GM12878 (cell line): ENCODE measurements around the gene ST7. TPM values are rescaled to one million over a fixed set of nuclear protein-coding genes. Genes with fewer than 3 reads are reported as not detected.

Experiments used
- CHD2 ChIP-seq: IDR thresholded peaks from 2 replicates; pipeline ENCODE4 v1.6.1; 2011; ENCODE audit warnings: low read depth, low read length, improper control_type of control experiment, borderline replicate concordance
- DPF2 ChIP-seq: fragments of 450-650 bp; IDR thresholded peaks from 2 replicates; pipeline ENCODE4 v1.6.1; 2017; ENCODE audit warnings: mild to moderate bottlenecking
- EZH2 ChIP-seq: IDR thresholded peaks from 2 replicates; pipeline ENCODE4 v1.6.1; 2012; ENCODE audit warnings: low read depth, mild to moderate bottlenecking, control low read depth, inconsistent platforms, low read length, borderline replicate concordance; ENCODE audit not compliant: control insufficient read depth
- FOXK2 ChIP-seq: fragments of 450-650 bp; IDR thresholded peaks from 2 replicates; pipeline ENCODE4 v1.6.1; 2017; ENCODE audit warnings: mild to moderate bottlenecking, moderate library complexity
- IKZF1 ChIP-seq: fragments of 450-650 bp; conservative IDR thresholded peaks from 2 replicates; pipeline ENCODE4 v1.6.1; 2017; ENCODE audit warnings: antibody characterized with exemption, mild to moderate bottlenecking
- IRF4 ChIP-seq: IDR thresholded peaks from 2 replicates; pipeline ENCODE4 v1.6.1; 2011; ENCODE audit warnings: low read depth, low read length
- KLF5 ChIP-seq: fragments of 450-650 bp; IDR thresholded peaks from 2 replicates; pipeline ENCODE4 v1.6.1; 2014; ENCODE audit warnings: mild to moderate bottlenecking; ENCODE audit not compliant: partially characterized antibody
- MEF2A ChIP-seq: IDR thresholded peaks from 2 replicates; pipeline ENCODE4 v1.6.1; 2011; ENCODE audit warnings: low read depth, mild to moderate bottlenecking, low read length, moderate library complexity; ENCODE audit not compliant: insufficient read depth
- NFXL1 ChIP-seq: fragments of 450-650 bp; IDR thresholded peaks from 2 replicates; pipeline ENCODE4 v1.6.1; 2017; ENCODE audit warnings: antibody characterized with exemption, mild to moderate bottlenecking, borderline replicate concordance
- NR2F1 ChIP-seq: fragments of 450-650 bp; conservative IDR thresholded peaks from 2 replicates; pipeline ENCODE4 v1.6.1; 2017; ENCODE audit warnings: mild to moderate bottlenecking
- PAX5 ChIP-seq: IDR thresholded peaks from 2 replicates; pipeline ENCODE4 v1.6.1; 2011; ENCODE audit warnings: low read depth, low read length, borderline replicate concordance
- PKNOX1 ChIP-seq: fragments of 450-650 bp; IDR thresholded peaks from 2 replicates; pipeline ENCODE4 v1.6.1; 2016; ENCODE audit warnings: mild to moderate bottlenecking
- RB1 ChIP-seq: fragments of 450-650 bp; formaldehyde crosslinking; IDR thresholded peaks from 2 replicates; pipeline ENCODE4 v1.6.1; 2017; ENCODE audit warnings: mild to moderate bottlenecking, borderline replicate concordance
- RELA ChIP-seq: fragments of 450-650 bp; IDR thresholded peaks from 2 replicates; pipeline ENCODE4 v1.8.0; 2014; ENCODE audit warnings: borderline replicate concordance; ENCODE audit not compliant: partially characterized antibody
- RUNX3 ChIP-seq: IDR thresholded peaks from 2 replicates; pipeline ENCODE4 v1.6.1; 2012; ENCODE audit warnings: low read length, inconsistent platforms
- SMARCA5 ChIP-seq: fragments of 450-650 bp; IDR thresholded peaks from 2 replicates; pipeline ENCODE4 v1.6.1; 2017; ENCODE audit warnings: mild to moderate bottlenecking
- SUPT20H ChIP-seq: IDR thresholded peaks from 2 replicates; pipeline ENCODE4 v1.6.1; 2011; ENCODE audit warnings: low read depth, mild to moderate bottlenecking, low read length, moderate library complexity, borderline replicate concordance; ENCODE audit not compliant: control insufficient read depth
- TAF1 ChIP-seq: IDR thresholded peaks from 2 replicates; pipeline ENCODE4 v1.6.1; 2011; ENCODE audit warnings: mild to moderate bottlenecking, low read depth, low read length, borderline replicate concordance
- ZNF217 ChIP-seq: fragments of 450-650 bp; IDR thresholded peaks from 2 replicates; pipeline ENCODE4 v1.6.1; 2017; ENCODE audit warnings: antibody characterized with exemption, mild to moderate bottlenecking
- ZNF274 ChIP-seq: IDR thresholded peaks from one replicate; pipeline ENCODE4 v1.8.0; 2011; ENCODE audit not compliant: insufficient read length, insufficient read depth
- ZNF592 ChIP-seq: fragments of 450-650 bp; IDR thresholded peaks from 2 replicates; pipeline ENCODE4 v1.6.1; 2017; ENCODE audit warnings: mild to moderate bottlenecking, moderate library complexity
- polyA plus RNA-seq, 11 experiments: library from polyadenylated mRNA; depleted of rRNA in 4 of 11; unstranded in 6 of 11; stranded (reverse) in 5 of 11; fragments of >200 nt; fragmentation: Nextera tagmentation in 4 of 11; fragmentation: Illumina TruSeq in 1 of 11; extraction: Ambion mirVana in 4 of 11; extraction: Trizol in 1 of 11; gene quantifications; 1 replicate in 1 of 11; 2 replicates in 10 of 11; pipeline versions ENCODE4 v1.2.1 to v1.2.3, GENCODE V29; 2011 to 2016; ENCODE audit warnings: inconsistent platforms in 2 of 11, missing spikeins in 2 of 11, low read depth in 1 of 11
- total RNA-seq, 4 experiments: library from RNA; depleted of rRNA in 3 of 4; stranded (reverse); fragments of >200 nt in 3 of 4; fragmentation: Illumina TruSeq in 1 of 4; extraction: Trizol in 1 of 4; gene quantifications; 2 replicates each; pipeline versions ENCODE4 v1.2.1 to v1.2.3, GENCODE V29; 2013 to 2021
- TF ChIP-seq, protein P1 (sequence below): IDR thresholded peaks from 2 replicates; pipeline ENCODE4 v1.6.1; 2011; ENCODE audit warnings: borderline replicate concordance, low read depth, mild to moderate bottlenecking, moderate library complexity, mixed read lengths, low read length; ENCODE audit not compliant: insufficient read depth; ENCODE audit errors: extremely low read length
- TF ChIP-seq, protein P2 (sequence below): fragments of 450-650 bp; IDR thresholded peaks from 2 replicates; pipeline ENCODE4 v1.6.1; 2018; ENCODE audit warnings: mild to moderate bottlenecking, low read depth, moderate library complexity; ENCODE audit not compliant: partially characterized antibody

The ST7 gene
- total and polyA plus RNA-seq, 10 of the 15 experiments (the other 5 are each of a cell fraction or from before 2014, with no cell fraction given) = 27.7 to 76.4 (median 53.6) TPM

DNA sequence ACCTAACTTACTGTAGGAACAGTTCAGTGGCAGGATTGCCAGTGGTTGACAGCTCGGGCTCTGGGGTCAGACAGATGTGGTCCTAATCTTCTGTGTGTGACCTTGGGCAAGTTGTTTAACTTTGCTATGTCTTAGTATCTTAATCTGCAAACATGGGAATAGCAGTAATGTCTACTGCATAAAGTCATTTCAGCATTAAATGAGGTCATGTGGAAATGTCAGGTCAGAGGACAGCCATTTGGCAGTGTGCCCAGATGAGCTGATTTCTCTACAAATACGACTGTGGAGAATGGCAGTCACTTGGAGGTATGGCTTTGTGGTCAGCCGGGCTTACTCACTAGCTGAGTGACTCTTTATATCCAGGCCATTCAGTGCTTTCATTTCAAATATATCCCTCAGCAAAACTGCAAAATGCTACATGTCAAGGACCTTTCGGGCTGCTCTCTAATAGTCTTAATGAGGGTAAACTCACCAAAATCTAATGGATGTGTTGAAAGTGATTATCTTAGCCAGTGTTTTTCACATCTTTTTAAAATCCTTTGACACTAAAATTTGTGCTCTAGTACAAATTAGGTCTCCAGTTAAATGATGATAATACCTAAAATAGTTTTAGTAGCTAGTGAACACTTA lies 171.4 kb downstream of the ST7 start (continued):
- TF ChIP-seq DPF2 (0 out of 2 replicates have a peak, but pooled peaks have one; percentile 42), NFXL1 (no peak), RELA (no peak), ZNF592 (no peak), TAF1 (no peak), EZH2 (no peak), SUPT20H (no peak), FOXK2 (no peak), CHD2 (no peak), IKZF1 (peak; percentile 48; the same call in 1 of the 2 replicates), PKNOX1 (peak; percentile 62; the same call in 1 of the 2 replicates), RB1 (no peak), ZNF274 (no peak), PAX5 (no peak), MEF2A (0 out of 2 replicates have a peak, but pooled peaks have one; percentile 8), SMARCA5 (no peak), ZNF217 (no peak), KLF5 (no peak), NR2F1 (peak; percentile 94), RUNX3 (peak; percentile 94), IRF4 (peak; percentile 92; the same call in 1 of the 2 replicates)
- TF ChIP-seq, protein P1, sequence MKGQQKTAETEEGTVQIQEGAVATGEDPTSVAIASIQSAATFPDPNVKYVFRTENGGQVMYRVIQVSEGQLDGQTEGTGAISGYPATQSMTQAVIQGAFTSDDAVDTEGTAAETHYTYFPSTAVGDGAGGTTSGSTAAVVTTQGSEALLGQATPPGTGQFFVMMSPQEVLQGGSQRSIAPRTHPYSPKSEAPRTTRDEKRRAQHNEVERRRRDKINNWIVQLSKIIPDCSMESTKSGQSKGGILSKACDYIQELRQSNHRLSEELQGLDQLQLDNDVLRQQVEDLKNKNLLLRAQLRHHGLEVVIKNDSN = no peak
- TF ChIP-seq, protein P2, sequence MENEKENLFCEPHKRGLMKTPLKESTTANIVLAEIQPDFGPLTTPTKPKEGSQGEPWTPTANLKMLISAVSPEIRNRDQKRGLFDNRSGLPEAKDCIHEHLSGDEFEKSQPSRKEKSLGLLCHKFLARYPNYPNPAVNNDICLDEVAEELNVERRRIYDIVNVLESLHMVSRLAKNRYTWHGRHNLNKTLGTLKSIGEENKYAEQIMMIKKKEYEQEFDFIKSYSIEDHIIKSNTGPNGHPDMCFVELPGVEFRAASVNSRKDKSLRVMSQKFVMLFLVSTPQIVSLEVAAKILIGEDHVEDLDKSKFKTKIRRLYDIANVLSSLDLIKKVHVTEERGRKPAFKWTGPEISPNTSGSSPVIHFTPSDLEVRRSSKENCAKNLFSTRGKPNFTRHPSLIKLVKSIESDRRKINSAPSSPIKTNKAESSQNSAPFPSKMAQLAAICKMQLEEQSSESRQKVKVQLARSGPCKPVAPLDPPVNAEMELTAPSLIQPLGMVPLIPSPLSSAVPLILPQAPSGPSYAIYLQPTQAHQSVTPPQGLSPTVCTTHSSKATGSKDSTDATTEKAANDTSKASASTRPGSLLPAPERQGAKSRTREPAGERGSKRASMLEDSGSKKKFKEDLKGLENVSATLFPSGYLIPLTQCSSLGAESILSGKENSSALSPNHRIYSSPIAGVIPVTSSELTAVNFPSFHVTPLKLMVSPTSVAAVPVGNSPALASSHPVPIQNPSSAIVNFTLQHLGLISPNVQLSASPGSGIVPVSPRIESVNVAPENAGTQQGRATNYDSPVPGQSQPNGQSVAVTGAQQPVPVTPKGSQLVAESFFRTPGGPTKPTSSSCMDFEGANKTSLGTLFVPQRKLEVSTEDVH = no peak
